HG02588 (cell line): ENCODE data around the gene CPXM1.
A peak's percentile ranks its signal among the peaks of the same experiment; 100 is the strongest.
"Not testable (repeated sequence)": the region's sequence is repeated elsewhere in the genome, so short reads cannot be mapped to it uniquely, and the experiment has no call there.

Experiments
- ATAC-seq: cut with Tn5 transposase; IDR thresholded peaks from one replicate; pipeline ENCODE4 v1.9.1; 2021; ENCODE audit warnings: mild to moderate bottlenecking, moderate library complexity; ENCODE audit not compliant: unreplicated experiment

The CPXM1 gene

DNA sequence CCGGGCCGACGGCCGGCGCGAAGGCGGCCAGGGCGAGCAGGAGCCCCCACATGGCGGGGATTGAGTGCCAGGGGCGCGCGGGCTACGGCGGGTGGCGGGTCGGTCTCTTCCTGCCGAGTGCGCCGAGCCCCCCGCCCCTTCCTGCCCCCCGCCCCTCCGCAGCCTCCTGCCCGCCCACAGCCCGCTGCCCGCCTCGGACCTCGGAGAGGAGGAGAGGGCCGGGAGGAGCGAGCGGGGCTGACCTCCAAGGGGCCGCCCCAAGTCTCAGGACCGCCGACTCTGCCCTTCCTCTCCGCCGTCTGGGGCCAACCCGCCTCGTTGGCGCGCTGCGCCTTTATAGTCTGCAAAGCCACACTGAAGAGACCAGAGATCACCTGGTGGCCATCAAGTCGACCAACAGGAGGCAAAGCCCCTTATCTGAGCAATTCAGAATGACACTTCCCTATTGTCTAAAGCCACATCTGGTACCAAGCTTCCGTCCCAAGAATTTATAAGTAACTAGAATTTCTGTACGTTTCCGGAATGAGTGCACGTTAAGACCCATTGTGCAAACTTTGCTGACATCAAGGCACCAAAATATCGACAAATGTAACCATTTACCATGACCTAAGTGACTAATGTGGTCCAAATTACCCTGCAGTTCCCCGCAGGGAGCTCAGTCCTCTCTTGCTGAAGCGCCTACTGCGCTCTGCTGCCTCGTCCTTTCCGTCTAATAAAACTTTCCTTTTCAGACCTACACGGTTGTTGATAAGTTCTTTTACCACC lies at the start of gene CPXM1:
CPXM1 (minus strand) TSS at position 107 of the 765 bp plus-strand sequence; CDS start at position 52, 55 bp downstream.
- ATAC-seq, result peak; percentile 45

DNA sequence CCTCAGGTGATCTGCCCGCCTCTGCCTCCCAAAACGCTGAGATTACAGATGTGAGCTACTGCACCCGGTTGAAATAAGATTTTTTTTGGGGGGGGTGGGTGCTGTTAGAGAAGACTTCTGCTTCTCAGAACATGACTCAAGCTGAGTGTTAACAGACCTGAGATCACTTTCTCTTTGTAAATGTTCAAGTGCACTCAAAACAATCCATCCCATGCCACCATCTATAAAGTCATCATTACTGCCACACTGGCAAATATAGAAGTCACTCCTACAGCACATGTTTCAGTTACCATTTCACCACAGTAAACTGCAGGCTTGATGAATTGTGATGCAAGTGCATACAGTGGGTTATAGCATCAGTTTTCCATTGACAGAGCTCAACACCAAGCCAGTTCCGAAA lies 49.1 kb upstream of the CPXM1 start:
- no peak for ATAC-seq

DNA sequence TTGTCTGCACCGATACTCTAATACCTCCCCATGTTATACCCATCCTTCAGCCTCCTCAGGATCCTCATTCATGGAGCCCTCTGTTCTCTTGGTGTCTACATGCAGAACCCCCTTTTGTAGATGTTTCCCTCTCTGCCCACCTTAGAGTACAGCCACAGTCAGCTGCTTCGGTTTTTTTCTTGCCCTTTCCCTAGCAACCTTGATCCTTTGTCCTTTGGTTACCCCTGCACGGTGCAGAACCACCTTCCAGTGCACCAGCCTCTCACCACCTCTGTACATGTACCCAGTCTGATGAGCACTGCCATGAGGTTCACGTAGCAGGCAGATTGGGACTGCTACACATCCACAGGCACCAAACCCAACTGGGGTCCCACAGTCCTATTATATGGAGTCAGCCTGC lies 47.4 kb upstream of the CPXM1 start:
- ATAC-seq, result no peak

DNA sequence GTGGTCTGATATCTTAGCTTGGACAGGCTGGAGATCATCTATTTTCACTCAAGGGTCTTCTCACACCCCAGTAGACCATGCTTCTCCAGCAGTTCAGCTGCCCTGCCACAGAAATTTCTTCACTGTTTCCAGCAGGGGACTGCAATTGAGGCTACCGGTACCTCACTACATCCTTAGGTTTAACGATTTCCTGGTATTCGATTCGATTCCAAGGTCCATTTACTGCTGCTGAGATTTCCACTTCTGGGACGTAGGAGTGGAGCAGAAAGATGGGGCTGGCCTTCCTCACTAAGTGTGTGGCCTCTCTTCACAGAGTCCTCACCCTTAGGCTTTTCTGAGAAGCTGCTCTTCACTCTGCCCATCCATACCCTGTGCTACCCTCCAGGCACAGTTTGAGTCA lies 46.3 kb upstream of the CPXM1 start:
- no peak for ATAC-seq

DNA sequence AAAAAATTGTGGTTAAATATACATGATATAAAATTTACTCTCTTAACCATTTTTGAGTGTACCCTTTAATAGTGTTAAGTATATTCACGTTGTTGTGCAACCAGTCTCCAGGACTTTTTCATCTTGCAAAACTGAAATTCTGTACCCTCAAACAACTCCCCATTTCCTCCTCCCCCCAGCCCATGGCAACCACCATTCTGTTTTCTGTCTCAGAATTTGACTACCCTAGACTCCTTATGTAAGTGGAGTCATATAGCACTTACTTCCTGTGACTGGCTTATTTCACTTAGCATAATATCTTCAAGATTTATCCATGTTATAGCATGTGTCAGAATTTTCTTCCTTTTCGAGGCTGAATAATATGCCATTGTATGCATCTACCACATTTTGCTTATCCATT lies 45.2 kb upstream of the CPXM1 start:
- no peak for ATAC-seq

DNA sequence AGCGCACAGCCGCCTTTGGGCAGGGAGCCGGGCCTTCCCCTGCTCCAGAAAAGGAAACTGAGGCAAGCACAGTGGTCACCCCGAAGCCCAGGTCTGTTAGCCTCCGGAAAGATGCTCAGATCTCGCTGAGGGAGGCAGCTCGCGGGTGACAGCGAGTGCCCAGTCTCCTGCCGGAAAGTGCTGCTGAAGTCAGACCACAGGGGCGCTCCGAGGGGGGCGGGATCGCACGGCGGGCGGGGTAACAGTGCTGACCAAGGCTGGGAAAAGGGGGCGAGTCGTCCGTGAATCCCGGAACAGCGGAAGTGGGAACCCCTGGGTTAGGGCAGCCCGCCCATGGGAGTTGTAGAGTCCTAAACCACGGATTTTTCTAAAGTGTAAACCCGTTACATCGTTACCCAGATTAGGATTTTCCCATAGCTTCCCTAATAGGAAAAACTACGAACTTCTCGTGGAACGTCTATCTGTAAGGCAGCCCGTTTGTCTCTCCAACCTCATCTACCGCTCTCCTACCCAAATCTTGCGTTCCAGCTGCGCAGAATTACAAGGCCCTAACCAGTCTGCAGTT lies 40.6 kb upstream of the CPXM1 start:
- ATAC-seq, result peak; percentile 30

DNA sequence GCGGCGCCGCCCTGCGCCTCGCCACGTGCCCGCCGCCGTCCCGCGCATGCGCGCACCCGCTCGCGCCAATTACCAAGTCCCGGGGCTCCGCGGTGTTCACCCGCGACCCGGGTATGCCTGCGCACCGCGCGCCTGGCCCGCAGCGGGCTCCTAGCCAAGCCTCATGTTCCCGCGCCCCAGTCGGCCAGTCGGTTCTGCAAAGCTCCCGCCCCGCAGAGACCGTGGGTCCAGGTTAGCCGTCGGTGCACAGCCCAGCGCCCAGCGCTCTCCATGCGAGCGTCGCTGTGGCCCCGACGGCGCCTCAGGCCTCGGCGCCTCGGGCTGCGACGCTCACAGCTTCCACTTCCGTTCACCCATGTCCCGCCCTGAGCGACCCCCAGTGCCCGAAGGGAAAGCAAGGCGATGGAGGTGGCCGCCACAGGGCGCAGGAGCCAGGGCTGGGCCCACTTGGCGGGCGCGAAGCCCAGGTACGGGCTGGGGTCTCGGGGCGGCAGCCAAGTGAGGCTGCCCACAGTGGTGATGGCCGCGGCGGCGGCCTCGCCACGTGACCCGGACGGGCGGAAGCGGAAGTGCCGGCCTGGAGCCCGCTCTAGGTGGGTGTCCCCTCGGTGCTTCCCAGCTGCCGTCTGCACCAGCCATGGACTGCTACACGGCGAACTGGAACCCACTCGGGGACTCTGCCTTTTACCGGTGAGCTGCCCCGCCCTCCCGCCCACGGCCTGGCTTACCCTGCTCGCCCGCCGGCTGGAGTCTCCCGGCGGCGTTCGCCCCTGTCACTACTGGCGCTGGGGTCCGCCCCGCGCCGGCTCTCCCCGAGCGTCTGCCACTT lies 39.9 kb upstream of the CPXM1 start, which contains the start of the genes PCED1A and VPS16:
PCED1A (minus strand) TSS at position 518 of the 829 bp plus-strand sequence. CDS start 743 bp downstream, outside the sequence.
VPS16 (plus strand) TSS at position 608 of the 829 bp plus-strand sequence; CDS start at position 638, 30 bp downstream.
- ATAC-seq, result peak; percentile 97

DNA sequence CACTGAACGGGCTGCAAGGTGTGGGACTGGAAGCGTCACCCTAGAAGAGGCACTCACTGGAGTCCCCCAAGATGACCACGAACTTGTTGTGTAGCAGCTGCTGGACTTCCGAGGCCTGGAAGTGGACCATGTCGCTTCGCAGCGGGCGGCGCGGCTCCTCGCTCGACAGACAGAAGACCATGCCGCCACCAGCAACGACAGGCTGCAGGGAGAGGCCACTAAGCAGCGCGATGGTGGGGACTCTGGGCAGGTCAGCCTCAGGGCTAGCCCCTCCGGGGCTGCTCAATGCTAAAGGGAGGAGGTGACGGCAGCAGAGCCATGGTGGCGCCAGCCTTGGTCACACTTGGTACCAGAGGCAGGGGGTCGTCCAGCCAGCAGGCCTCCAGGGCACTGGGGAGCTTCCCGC lies 39.3 kb upstream of the CPXM1 start:
- ATAC-seq, result no peak

DNA sequence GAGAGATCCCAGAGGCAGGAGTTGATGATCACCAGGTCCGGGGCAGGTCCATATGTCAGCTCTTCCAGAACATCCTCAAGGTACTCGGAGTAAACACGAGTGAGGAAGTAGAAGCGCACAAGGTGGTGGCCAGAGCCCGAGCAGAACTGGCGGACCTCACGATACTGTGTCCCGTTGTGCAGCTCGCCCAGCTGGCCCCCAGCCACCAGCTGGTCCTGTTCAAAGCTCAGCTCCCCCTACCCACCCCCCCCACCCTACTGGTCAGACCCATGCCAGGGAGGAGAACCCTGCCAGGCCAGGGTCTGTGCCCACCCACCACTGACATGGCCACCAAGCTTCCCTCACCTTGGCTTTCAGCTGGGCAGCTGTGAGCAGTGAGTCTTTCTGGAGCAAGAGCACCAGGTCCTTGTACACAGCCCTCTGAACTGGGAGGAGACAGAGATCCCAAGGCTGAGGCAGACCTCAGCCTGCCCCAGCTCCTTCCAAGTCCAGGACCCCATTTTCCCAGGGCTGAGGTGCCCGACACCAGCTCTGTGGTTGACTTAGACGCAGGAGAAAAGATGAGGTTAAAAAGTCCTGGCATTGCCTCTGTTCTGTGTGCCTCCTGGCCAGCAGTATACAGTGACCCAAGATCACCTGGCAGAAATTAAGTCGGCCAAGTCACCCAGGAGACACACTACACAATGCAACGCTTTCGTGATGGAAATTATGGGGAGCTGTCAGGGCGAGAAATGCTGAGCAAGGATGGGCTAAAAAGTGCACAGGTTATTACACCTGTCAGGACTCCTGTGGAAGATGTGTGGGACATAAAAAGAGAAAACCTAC lies 38.6 kb upstream of the CPXM1 start:
- ATAC-seq, result no peak

DNA sequence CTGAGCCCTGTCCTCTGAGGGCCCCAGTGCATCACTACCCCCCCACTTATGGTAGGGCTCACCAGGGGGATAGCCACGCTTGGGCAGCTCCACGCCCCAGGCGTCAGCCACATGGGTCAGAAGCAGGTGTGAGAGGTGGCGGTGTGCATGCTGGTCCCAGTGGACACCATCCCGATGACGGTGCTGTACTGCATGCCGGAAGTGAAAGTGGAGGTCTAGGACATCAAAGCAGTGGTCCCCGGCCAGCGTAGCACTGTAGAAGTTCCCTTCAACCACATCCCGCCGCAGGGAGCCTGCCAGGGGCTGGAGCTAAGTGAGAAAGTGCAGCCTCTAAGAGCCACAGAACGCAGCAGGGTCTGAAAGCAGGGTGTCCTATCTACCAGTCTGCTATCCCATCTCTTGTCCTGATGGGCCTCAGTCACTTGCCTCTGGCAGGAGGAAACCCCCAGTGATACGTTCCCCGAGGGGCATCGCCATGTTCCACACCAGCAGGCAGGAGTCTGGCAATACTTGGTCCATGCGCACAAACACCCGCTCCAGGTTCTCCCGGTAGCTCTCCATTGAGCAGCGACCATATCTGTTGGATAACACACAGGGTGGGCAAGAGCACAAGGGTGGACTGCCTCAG lies 37.9 kb upstream of the CPXM1 start:
- no peak for ATAC-seq

DNA sequence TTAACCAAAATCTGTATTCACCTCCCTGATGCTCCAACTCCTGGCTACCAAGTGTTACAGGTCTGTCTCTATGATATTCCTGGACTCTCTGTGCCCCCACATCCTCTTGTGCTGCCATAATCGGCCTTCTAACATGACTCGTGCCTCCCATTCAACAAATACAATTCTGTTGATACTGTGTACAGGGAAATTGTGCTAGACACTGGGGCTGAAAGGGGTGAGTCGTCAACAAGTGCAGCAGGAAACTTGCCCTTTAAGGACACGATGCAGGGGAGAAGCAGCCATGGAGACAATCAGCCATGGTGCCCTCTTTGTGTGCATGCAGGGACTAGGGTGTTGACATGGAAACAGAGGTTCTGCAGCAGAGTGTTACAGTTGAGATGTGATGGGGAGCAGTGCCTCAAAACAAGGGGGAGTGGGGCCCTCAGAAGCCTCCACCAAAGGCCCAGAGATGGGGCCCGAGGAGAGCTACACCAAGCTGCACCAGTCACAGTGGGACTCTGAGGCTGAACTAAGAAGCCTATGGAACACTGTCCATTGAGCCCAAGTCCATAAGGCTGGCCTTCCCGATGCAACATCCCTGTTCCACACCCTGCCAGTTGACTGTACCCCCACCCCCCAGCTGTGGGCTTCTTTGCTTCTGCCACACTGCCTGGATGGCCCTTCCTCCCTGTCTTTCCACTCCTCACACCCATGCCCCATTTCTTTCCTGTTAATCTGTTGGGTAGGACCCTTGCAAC lies 37.0 kb upstream of the CPXM1 start:
- no peak for ATAC-seq

DNA sequence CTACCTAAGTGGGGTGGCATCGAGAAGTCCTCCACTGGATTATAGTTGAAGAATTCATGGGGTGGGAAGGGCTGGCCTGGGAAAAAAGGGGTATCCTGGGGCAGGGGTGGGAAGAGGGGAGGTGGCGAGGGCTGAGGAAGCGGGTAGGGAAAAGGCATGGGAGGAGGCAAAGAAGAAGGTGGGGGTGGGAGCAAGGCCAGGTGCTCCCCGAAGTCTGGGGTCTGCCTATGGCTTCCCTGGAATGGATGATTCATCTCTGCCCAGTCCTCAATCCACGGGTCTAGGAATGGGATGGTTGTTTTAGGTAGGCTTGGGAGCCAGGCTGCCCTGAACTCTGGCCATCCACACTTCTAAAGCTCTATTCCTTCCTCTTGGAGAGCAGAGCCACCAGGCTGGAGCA lies 35.6 kb upstream of the CPXM1 start:
- no peak for ATAC-seq

DNA sequence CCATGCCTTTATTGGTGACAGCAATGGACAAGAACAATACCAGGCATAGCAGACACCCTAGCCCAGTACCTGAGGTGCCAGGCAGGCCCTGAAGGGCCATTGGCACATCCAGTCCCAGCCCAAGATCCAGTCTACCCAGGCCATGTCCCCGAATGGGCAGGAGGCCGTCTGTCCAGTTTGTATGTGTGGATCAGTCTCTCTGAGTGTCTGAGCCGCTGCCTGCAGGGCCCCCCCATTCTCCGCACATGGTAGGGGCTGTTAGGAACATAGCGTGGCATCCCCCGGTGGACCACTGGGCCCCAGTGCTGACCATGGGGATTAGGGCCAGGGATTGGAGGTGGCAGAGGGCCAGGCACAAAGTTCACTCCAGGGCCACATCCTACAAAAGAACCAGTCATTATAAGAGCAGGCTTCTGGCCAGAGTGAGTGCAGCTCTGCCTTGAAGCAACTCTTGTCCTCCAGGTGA lies 34.9 kb upstream of the CPXM1 start:
- no peak for ATAC-seq

DNA sequence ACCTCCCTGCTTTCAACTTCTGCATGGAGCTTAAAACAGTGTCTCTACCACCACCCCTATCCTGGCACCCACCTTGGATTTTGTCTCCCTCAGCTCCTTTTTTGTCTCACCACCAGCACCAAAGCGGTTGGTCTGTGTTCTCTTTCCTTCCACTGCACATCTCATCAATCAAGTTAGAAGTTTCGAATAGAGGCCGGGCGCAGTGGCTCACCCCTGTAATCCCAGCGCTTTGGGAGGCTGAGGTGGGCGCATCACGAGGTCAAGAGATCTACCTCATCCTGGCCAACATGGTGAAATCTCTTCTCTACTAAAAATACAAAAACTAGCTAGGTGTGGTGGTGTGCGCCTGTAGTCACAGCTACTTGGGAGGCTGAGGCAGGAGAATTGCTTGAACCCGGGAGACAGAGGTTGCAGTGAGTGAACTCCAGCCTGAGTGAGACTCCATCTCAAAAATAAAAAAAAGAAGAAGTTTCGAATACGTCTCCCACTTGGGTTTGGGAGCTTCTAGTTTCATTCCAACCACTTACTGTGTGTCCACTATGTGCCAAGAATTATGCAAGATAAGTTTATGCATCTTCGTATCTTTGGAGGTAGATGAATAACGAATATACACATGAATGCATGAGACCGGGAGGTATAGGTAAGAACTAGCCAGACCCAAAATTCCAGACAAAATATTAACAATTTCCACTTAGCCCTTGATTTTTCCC lies 34.1 kb upstream of the CPXM1 start:
- no peak for ATAC-seq

DNA sequence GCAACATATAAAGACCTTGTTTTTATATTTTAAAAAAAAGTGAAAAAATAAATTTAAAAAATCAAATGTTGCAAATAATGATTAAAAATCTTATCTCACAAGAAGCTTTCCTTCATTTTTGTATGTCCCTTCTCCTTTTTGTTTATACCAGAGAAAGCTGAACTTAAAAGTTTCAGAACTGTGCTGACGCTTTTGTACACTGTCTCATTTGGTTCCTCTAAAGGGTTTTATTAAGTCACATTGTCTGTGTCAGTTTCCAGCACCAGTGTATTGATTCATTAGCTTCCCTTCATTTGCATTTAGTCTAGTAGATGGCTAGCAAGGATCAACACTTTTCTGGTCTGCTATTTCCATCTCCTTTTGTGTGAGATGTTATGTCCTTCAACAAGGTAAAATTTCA lies 33.3 kb upstream of the CPXM1 start:
- no peak for ATAC-seq

DNA sequence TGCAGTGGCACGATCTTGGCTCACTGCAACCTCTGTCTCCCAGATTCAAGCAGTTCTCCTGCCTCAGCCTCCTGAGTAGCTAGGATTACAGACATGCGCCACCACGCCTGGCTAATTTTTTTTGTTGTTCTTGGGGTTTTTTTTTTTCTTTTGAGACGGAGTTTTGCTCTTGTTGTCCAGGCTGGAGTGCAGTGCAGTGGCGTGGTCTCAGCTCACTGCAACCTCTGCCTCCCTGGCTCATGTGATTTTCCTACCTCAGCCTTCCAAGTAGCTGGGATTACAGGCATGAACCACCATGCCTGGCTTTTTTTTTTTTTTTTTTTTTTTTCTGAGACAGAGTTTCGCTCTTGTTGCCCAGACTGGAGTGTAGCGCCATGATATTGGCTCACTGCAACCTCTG lies 30.8 kb upstream of the CPXM1 start:
- ATAC-seq, result not testable (repeated sequence)

DNA sequence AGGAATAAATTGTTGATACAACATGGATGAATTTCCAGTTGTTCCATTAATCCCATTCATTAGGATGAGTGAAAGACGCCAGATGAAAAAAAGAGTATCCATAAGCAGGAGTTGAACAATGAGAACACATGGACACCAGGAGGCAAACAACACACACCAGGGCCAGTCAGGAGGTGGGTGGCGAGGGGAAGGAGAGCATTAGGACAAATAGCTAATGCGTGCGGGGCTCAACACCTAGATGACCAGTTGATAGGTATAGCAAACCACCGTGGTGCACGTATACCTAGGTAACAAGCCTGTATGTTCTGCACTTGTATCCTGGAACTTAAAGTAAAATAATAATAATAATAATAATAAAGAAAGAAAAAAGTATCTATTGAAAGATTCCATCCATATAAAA lies 28.9 kb upstream of the CPXM1 start:
- no peak for ATAC-seq

DNA sequence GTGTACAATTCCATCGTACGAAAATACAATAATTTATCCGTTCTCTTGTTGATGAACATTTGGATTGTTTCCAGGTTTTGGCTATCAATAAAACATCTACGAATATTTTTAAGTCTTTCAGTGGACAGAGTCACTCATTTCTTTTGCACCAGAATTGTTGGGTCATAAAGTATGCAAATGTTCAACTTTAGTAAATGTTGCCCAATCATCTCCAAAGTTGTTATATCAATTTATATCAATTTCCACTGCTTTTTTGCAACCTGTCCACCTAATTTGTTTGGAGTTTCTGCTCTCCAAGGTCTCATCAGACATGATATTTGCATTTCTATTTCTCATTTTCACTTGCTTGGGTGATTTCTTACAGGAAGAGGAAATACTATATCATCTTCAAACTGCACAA lies 26.2 kb upstream of the CPXM1 start:
- no peak for ATAC-seq

DNA sequence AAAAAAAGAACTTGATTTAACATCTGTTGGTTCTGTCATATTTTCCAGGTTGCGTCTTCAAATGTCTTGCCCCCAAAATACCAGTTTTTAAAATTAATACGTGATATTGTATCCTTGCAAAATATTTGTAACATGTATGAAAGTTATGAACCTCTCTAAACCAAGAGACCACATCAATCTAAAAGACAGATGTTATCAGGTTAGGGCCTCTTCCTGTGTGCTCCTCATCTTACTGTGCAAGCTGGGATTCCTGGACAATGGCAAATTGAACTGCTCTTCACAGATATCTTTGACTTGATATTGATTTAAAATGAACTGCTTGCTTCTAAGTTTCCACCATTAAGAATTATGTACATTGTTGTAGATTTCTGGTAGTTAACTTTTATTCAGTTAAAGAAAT lies 25.3 kb upstream of the CPXM1 start:
- no peak for ATAC-seq
